NCI-H460 (cell line): ENCODE results near the gene OR2B6. TPM values are rescaled to one million over a fixed set of nuclear protein-coding genes. Genes with fewer than 3 reads are reported as not detected.

Experiments
- DNase-seq: peaks from one replicate; pipeline ENCODE4 v3.0.0-alpha.2; 2016; ENCODE audit warnings: low read depth; ENCODE audit errors: extremely low read depth
- total RNA-seq: library from RNA; depleted of rRNA; stranded (reverse); fragments of >200 nt; shearing (Covaris generic); gene quantifications from 2 replicates; pipeline ENCODE4 v1.2.3, GENCODE V29; 2014; rRNA removed

The OR2B6 gene
- total RNA-seq, 1 experiment from 2014 or later, result 0.42 TPM

DNA sequence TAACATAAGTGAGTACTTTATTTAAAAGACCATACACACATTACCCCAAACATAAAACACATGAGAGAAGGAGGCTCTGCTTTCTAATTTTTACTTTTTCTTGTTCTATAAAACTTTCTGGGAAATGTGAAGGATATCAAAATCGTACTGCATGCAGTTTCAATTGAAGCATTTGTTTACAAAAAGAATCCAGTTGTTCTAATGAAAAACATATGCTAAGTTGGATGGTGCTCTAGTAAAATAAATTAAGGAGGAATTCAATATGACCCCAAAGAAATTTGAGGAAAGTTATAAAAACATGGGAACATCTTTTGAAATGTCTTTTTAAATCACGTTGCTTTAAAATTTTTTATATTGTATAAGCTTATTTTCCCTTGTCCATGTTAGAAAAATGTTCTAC is 37.6 kb downstream of the OR2B6 start:
- no peak for DNase-seq

DNA sequence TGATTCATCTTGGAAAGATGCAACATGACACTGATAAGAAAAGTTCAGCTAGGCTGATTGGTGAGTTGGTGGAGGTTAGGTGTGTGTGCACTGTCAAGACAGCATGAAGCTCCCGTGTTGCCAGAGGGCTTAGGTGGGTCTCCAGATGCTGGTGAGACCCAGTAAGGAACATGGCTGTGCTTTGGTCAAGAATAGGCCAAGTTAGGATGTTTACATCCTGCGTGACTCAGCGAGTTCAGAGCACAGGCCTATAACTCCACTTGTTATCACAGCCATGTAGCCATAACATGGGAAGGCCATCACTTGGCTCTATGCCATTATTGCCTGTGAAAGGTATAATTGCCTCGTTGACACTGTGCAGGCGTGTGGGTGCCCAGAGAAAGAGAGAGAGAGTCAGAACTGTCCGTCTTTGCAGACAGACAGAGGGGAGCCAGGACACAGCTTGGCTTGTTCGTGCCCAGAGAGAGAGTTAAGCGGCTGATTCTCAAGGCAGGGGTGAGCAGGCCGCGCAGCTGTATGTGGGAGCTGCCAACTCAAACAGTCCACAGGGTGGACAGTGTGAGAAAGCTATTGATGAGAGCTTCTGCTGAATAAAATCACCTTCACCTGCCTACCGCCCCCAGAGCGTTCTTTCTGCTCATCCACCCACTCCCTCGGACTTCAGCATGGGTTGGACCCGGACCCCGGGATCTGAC is 43.5 kb downstream of the OR2B6 start:
- no peak for DNase-seq

DNA sequence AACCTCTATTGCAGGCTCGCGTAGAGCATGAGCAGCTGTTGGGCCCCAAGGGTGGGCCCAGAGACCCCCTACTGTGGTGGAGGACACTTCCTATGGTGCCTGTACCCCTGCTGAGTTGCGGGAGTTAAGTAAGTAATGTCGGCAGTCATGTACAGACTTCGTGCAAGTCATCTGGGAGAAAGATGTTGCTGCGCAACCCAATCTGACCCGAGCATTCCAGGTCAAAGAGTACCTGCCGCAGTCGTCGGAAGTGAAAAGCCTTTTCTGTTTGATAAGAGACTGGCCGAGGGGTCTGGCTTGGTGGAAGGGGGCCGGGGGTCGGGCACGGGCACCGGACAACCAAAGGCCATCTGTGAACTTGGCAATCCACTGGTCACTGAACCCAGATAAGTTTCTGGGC is 44.3 kb downstream of the OR2B6 start:
- no peak for DNase-seq

DNA sequence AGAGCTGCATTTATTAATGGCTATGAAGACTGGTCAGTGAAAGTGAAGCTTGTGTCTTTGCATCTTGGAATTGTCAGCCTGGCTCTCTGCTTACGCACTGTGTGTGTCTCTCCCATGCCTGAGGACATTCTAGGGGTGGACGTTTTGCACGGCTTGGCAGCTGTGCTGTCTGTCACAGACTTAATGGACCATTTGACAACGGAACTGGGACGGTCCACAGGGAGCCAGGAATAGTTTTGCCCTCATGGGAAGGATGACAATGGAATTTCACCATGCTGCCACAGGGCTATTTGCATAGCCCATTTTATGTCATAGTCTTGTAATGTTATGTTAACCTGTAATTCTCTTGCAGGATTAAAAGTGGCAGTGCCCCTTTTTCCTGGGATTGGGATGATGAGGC is 44.7 kb downstream of the OR2B6 start:
- DNase-seq, result no peak

DNA sequence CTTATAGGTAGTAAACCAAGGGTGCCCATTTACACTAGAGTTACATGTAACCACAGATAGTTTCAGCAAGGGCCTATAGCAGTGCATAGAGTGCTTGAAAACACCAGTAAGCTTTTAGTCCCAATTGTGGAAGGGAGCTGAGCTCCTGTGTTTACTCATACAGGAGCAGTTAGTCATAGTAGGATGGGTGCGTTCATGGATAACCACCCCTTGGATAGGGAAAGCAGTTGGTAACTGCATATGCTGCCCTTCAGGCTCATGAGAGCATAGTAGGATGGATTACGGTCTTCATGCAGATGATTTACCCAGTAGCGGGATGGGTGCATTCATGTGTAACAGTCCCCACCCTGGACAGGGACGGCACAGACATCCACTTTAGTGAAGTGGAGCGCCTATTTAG is 45.1 kb downstream of the OR2B6 start:
- no peak for DNase-seq

DNA sequence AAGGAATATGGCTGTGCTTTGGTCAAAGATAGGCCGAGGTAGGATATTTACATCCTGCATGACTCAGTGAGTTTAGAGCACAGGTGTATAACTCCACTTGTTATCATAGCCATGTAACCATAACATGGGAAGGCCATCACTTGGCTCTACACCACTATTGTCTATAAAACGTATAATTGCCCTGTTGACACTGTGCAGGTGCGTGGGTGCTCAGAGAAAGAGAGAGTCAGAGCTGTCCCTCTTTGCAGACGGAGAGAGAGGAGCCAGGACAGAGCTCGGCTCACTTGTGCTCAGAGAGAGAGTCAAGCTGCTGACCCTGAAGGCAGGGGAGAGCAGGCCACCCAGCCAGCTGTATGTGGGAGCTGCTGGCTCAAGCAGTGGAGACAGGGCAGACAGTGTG is 46.0 kb downstream of the OR2B6 start:
- no peak for DNase-seq

DNA sequence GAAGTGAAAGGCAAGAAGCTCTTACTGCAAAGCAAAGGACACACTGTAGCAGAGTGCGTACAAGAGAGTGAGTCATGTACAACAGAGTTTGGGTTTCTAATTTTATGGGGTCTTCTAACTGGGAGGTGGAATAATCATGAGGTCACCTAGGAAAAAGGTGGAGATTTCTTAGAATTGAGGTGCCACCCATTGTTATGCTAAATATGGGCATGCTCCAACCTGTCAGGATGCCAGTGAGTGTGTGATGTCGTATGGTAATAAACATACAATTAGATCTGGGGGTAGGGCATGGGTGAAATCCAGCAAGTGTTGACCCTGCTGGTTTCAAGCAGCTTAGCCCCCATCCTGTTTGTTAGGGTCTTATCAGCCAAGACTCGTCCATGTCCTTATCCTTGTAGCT is 46.6 kb downstream of the OR2B6 start:
- DNase-seq, result no peak

DNA sequence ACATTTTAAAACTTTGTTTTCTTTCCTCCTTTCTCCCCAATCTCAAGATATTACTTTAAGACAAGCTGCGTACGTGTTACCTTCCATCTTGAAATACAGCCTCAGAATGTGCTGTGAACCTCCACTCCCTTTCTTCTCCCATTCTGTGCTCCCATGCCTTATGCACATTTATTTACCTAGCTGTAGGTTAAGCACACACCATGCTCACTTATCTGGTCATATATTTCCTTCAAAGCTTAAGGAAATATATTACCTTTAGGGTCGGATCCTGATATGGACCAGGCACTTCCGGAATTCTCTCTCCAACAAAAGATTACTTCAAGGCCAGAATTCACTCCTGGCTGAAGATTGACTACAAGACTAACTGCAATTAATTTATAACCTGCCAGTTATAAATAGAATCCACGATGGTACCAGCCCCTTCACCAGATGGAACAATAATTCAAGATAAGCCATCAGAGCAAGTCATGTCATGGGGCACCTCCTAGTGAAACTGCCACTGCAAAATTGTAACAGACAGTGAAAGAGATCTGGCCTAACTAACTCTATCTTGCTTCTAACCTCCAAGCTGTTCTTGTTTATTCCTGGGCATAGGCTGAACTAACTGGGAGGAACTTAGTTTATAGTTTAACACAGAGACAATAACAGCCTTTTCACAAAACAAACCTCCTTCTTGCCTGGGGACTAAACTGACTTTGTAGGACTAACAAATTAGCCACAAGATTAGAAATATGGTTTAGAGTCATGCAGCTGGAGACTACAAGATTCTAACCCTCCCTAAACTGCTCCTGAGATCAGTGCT is 47.5 kb downstream of the OR2B6 start:
- no peak for DNase-seq

DNA sequence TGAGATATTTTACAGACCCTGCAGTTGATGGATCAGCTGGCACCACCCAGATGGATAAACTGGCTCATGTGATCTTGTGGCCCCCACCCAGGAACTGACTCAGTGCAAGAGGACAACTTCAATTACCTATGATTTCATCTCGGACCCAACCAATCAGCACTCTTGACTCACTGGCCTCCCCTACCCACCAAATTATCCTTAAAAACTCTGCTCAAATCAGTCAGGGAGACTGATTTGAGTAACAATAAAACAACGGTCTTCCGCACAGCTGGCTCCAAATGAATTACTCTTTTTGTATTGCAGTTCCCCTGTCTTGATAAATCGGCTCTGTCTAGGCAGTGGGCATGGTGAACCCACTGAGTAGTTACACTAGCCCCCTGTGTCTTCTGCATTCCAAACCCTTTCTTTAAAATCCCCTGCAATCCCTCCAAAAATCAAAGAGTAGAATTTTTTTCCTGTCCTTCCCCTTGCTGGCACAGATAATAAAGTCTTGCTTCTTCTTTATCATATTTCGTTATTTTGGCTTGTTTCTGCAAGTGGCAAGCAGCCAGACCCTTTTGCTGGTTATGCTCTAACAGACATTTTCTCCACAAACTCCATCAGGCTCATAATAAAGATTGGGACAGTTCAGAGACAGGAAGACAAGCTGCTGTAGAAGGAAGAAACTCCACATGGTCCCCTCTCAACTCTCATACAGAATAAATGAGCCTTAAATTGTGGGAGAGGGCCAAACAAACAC is 48.3 kb downstream of the OR2B6 start:
- DNase-seq, result no peak

DNA sequence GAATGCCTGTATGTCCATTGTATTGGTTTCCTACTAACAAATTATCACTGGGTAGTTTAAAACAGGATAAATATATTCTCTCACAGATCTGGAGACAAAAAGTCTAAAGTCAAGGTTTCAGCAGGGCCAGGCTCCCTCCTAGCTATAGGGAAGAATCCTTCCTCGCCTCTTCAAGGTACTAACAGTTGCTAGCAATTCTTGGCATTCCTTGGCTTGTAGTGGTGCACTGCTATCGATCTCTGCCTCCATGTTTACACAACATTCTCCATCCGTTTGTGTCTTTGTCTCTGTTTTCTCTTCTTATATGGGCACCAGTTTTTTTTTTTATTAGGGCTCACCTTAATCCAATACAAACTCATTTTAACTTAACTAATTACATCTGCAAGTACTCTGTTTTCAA is 48.9 kb downstream of the OR2B6 start:
- DNase-seq, result no peak

Other genes with a start within 250 kb of the OR2B6 start
- gene OR2B2, start 44.8 kb upstream of the OR2B6 start, total RNA-seq, result not detected in 2 replicates
- 0.84 and 1.1 TPM in 2 replicates for gene ZNF165, start 123.3 kb downstream of the OR2B6 start, total RNA-seq
- 5.6 and 7.9 TPM in 2 replicates for gene ZSCAN16, start 167.4 kb downstream of the OR2B6 start, total RNA-seq
- gene ZKSCAN8, start 184.6 kb downstream of the OR2B6 start, total RNA-seq, result 13.1 and 14.8 TPM in 2 replicates